ACC112 (cell line): Measurements from ENCODE around the gene SLC15A1.
"Not testable (repeated sequence)": the region's sequence is repeated elsewhere in the genome, so short reads cannot be mapped to it uniquely, and the experiment has no call there.

ENCODE experiments used
- H2AFZ ChIP-seq: fragments of 200-600 bp; sonication (generic); one replicate; pipeline ENCODE4 v1.6.0; 2017; ENCODE audit warnings: antibody characterized with exemption, low read length; ENCODE audit not compliant: unreplicated experiment
- H3K27ac ChIP-seq: fragments of 200-600 bp; sonication (generic); 2 replicates; pipeline ENCODE4 v1.5.1; 2014; ENCODE audit warnings: low read depth, mild to moderate bottlenecking, antibody characterized with exemption, low read length, moderate library complexity
- H3K27me3 ChIP-seq: fragments of 200-600 bp; sonication (generic); 2 replicates; pipeline ENCODE4 v1.6.1; 2014; ENCODE audit warnings: mild to moderate bottlenecking, antibody characterized with exemption, low read length, moderate library complexity, mixed read lengths; ENCODE audit not compliant: insufficient read depth
- H3K36me3 ChIP-seq: fragments of 200-600 bp; sonication (generic); 2 replicates; pipeline ENCODE4 v1.6.1; 2016; ENCODE audit warnings: mild to moderate bottlenecking, antibody characterized with exemption, low read length, moderate library complexity, mixed read lengths; ENCODE audit not compliant: insufficient read depth
- H3K4me1 ChIP-seq: fragments of 200-600 bp; sonication (generic); one replicate; pipeline ENCODE4 v1.6.1; 2016; ENCODE audit warnings: low read length, mixed read lengths; ENCODE audit not compliant: insufficient read depth, unreplicated experiment, control insufficient read depth
- H3K4me3 ChIP-seq: fragments of 200-600 bp; sonication (generic); 2 replicates; pipeline ENCODE4 v1.5.1; 2014; ENCODE audit warnings: mild to moderate bottlenecking, low read depth, low read length
- H3K79me2 ChIP-seq: fragments of 200-600 bp; sonication (generic); one replicate; pipeline ENCODE4 v1.6.0; 2016; ENCODE audit warnings: low read length; ENCODE audit not compliant: control insufficient read depth, unreplicated experiment, insufficient read depth

The SLC15A1 gene

GRCh38 chr13:98771838-98772611 lies 19.6 kb upstream of the SLC15A1 start:
- Histone ChIP-seq H3K27ac (no peak overlapping the region), H2AFZ (no peak overlapping the region), H3K4me3 (no peak overlapping the region), H3K79me2 (no peaks in the 10 kb centered on the region), H3K36me3 (no peaks in the 10 kb centered on the region), H3K4me1 (peaks cover 6% of the 10 kb centered on the region), H3K27me3 (peaks cover 17% of the 10 kb centered on the region; the same call in 1 of the 2 replicates)

GRCh38 chr13:98769736-98770135 lies 17.3 kb upstream of the SLC15A1 start:
- peaks cover 17% of the 10 kb centered on the region; the same call in 1 of the 2 replicates for H3K27me3 ChIP-seq
- no peak overlapping the region for H3K27ac ChIP-seq
- no peaks in the 10 kb centered on the region for H3K36me3 ChIP-seq
- no peak overlapping the region for H3K4me3 ChIP-seq
- no peak overlapping the region for H2AFZ ChIP-seq
- H3K79me2 ChIP-seq: no peaks in the 10 kb centered on the region
- no peaks in the 10 kb centered on the region for H3K4me1 ChIP-seq

- Histone ChIP-seq H3K4me3 (no peak overlapping the region), H3K79me2 (no peaks in the 10 kb centered on the region), H3K36me3 (no peaks in the 10 kb centered on the region), H3K27ac (no peak overlapping the region), H3K27me3 (peaks cover 17% of the 10 kb centered on the region; the same call in 1 of the 2 replicates), H3K4me1 (no peaks in the 10 kb centered on the region), H2AFZ (no peak overlapping the region)
These were observed 16.1 kb upstream of the SLC15A1 start for GRCh38 chr13:98768522-98768921.

GRCh38 chr13:98766697-98767096 lies 14.2 kb upstream of the SLC15A1 start:
- peaks cover 17% of the 10 kb centered on the region; the same call in 1 of the 2 replicates for H3K27me3 ChIP-seq
- H3K4me3 ChIP-seq: no peak overlapping the region
- H3K27ac ChIP-seq: no peak overlapping the region
- H3K4me1 ChIP-seq: peaks cover 6% of the 10 kb centered on the region
- H2AFZ ChIP-seq: no peak overlapping the region
- H3K79me2 ChIP-seq: no peaks in the 10 kb centered on the region
- no peaks in the 10 kb centered on the region for H3K36me3 ChIP-seq

- H3K36me3 ChIP-seq: no peaks in the 10 kb centered on the region
- peaks cover 17% of the 10 kb centered on the region; the same call in 1 of the 2 replicates for H3K27me3 ChIP-seq
- no peak overlapping the region for H3K4me3 ChIP-seq
- no peaks in the 10 kb centered on the region for H3K79me2 ChIP-seq
- H2AFZ ChIP-seq: no peak overlapping the region
- peaks cover 10% of the 10 kb centered on the region for H3K4me1 ChIP-seq
- H3K27ac ChIP-seq: no peak overlapping the region
These were observed 13.6 kb upstream of the SLC15A1 start for GRCh38 chr13:98765996-98766519.

GRCh38 chr13:98761986-98762616 lies 9.6 kb upstream of the SLC15A1 start:
- H2AFZ ChIP-seq: peak overlapping the region; percentile 55
- no peaks in the 10 kb centered on the region for H3K27me3 ChIP-seq
- H3K79me2 ChIP-seq: no peaks in the 10 kb centered on the region
- H3K36me3 ChIP-seq: no peaks in the 10 kb centered on the region
- H3K27ac ChIP-seq: no peak overlapping the region
- peaks cover 11% of the 10 kb centered on the region for H3K4me1 ChIP-seq
- peak overlapping the region; percentile 65 for H3K4me3 ChIP-seq

GRCh38 chr13:98761126-98761985 lies 8.9 kb upstream of the SLC15A1 start:
- Histone ChIP-seq H3K36me3 (no peaks in the 10 kb centered on the region), H3K4me1 (peaks cover 11% of the 10 kb centered on the region), H3K27ac (no peak overlapping the region), H2AFZ (peak overlapping the region; percentile 55), H3K27me3 (no peaks in the 10 kb centered on the region), H3K79me2 (no peaks in the 10 kb centered on the region), H3K4me3 (peak overlapping the region; percentile 65)

- Histone ChIP-seq H3K27ac (no peak overlapping the region), H3K27me3 (peaks cover 35% of the 10 kb centered on the region), H3K4me3 (no peak overlapping the region), H3K36me3 (no peaks in the 10 kb centered on the region), H3K79me2 (no peaks in the 10 kb centered on the region), H3K4me1 (no peaks in the 10 kb centered on the region), H2AFZ (no peak overlapping the region)
These were observed 3.3 kb upstream of the SLC15A1 start for GRCh38 chr13:98755729-98756128.

- H3K4me1 ChIP-seq: no peaks in the 10 kb centered on the region
- H3K79me2 ChIP-seq: no peaks in the 10 kb centered on the region
- no peak overlapping the region for H3K27ac ChIP-seq
- H3K27me3 ChIP-seq: peaks cover 40% of the 10 kb centered on the region
- no peak overlapping the region for H2AFZ ChIP-seq
- no peak overlapping the region for H3K4me3 ChIP-seq
- no peaks in the 10 kb centered on the region for H3K36me3 ChIP-seq
These were observed 2.6 kb upstream of the SLC15A1 start for GRCh38 chr13:98755116-98755515.

- H3K36me3 ChIP-seq, H3K4me3 ChIP-seq, H3K27ac ChIP-seq, H3K79me2 ChIP-seq, H2AFZ ChIP-seq, H3K4me1 ChIP-seq: not testable (repeated sequence)
- peaks cover 40% of the 10 kb centered on the region for H3K27me3 ChIP-seq
These were observed 2.0 kb upstream of the SLC15A1 start for GRCh38 chr13:98754468-98754867.
